CD4-positive, alpha-beta T cell treated with Interleukin-1 beta for 1 hour (primary cell): ENCODE data around the gene EDIL3.
"Not testable (repeated sequence)": the region's sequence is repeated elsewhere in the genome, so short reads cannot be mapped to it uniquely, and the experiment has no call there.

ENCODE experiments used
- DNase-seq, 2 donors: peaks; one replicate each; pipeline ENCODE4 v3.0.0-alpha.2; 2020 to 2022

EDIL3 gene

GRCh38 chr5:84036842-84037241, 347.8 kb downstream of the EDIL3 start:
- DNase-seq = no peak

GRCh38 chr5:84032324-84032723, 352.4 kb downstream of the EDIL3 start:
- no peak for DNase-seq

- DNase-seq = no peak
Observed at GRCh38 chr5:84028093-84028492, 356.6 kb downstream of the EDIL3 start.

- DNase-seq = not testable (repeated sequence)
Observed at GRCh38 chr5:84018521-84018920, 366.2 kb downstream of the EDIL3 start.

- DNase-seq = no peak
Observed at GRCh38 chr5:84017523-84018172, 367.0 kb downstream of the EDIL3 start.

- no peak for DNase-seq
Observed at GRCh38 chr5:84016085-84016484, 368.6 kb downstream of the EDIL3 start.

GRCh38 chr5:84014966-84015365, 369.7 kb downstream of the EDIL3 start:
- DNase-seq = no peak

- DNase-seq = no peak
Observed at GRCh38 chr5:83993803-83994202, 390.9 kb downstream of the EDIL3 start.

GRCh38 chr5:83991566-83992224, 393.0 kb downstream of the EDIL3 start:
- no peak for DNase-seq

- DNase-seq = no peak
Observed at GRCh38 chr5:83988293-83988685, 396.4 kb downstream of the EDIL3 start.

- DNase-seq = no peak
Observed at GRCh38 chr5:83987513-83988292, 397.0 kb downstream of the EDIL3 start.

- no peak for DNase-seq
Observed at GRCh38 chr5:83983852-83984251, 400.8 kb downstream of the EDIL3 start.

GRCh38 chr5:83973925-83974815, 410.5 kb downstream of the EDIL3 start:
- no peak for DNase-seq

GRCh38 chr5:83972909-83973308, 411.8 kb downstream of the EDIL3 start:
- DNase-seq = no peak

- DNase-seq = no peak
Observed at GRCh38 chr5:83972236-83972635, 412.4 kb downstream of the EDIL3 start.

- no peak for DNase-seq
Observed at GRCh38 chr5:83967417-83967816, 417.3 kb downstream of the EDIL3 start.

- no peak for DNase-seq
Observed at GRCh38 chr5:83965441-83965840, 419.2 kb downstream of the EDIL3 start.

- no peak for DNase-seq
Observed at GRCh38 chr5:83964271-83964670, 420.4 kb downstream of the EDIL3 start.

- no peak for DNase-seq
Observed at GRCh38 chr5:83957188-83957587, 427.5 kb downstream of the EDIL3 start.

- DNase-seq = no peak
Observed at GRCh38 chr5:83956386-83956785, 428.3 kb downstream of the EDIL3 start.

GRCh38 chr5:83955916-83956315, 428.8 kb downstream of the EDIL3 start:
- DNase-seq = no peak

GRCh38 chr5:83947763-83948162, 436.9 kb downstream of the EDIL3 start:
- no peak for DNase-seq

- no peak for DNase-seq
Observed at GRCh38 chr5:83946516-83946915, 438.2 kb downstream of the EDIL3 start.
